ENCODE results near the gene PRUNE2.

PRUNE2 gene

GRCh38 chr9:76571743-76572146 is 334.2 kb downstream of the PRUNE2 start:
- no peak for DNase-seq (ENCODE audit: low spot score)

- DNase-seq (ENCODE audit: low spot score), result no peak
Measured at GRCh38 chr9:76571288-76571687, 334.6 kb downstream of the PRUNE2 start.

- no peak for DNase-seq (ENCODE audit: low spot score)
Measured at GRCh38 chr9:76570826-76571225, 335.1 kb downstream of the PRUNE2 start.

GRCh38 chr9:76567086-76567485 is 338.8 kb downstream of the PRUNE2 start:
- DNase-seq (ENCODE audit: low spot score), result no peak

GRCh38 chr9:76564297-76564696 is 341.6 kb downstream of the PRUNE2 start:
- DNase-seq (ENCODE audit: low spot score), result no peak

GRCh38 chr9:76562511-76562911 is 343.4 kb downstream of the PRUNE2 start:
- DNase-seq (ENCODE audit: low spot score), result no peak

GRCh38 chr9:76561900-76562299 is 344.0 kb downstream of the PRUNE2 start:
- no peak for DNase-seq (ENCODE audit: low spot score)
